HG03354 (cell line): ENCODE measurements around the gene TSPAN18.
A peak's percentile ranks its signal among the peaks of the same experiment; 100 is the strongest.

Source experiments
- ATAC-seq: cut with Tn5 transposase; IDR thresholded peaks from one replicate; pipeline ENCODE4 v1.9.1; 2021; ENCODE audit warnings: mild to moderate bottlenecking; ENCODE audit not compliant: unreplicated experiment, poor library complexity, severe bottlenecking

TSPAN18 gene

DNA sequence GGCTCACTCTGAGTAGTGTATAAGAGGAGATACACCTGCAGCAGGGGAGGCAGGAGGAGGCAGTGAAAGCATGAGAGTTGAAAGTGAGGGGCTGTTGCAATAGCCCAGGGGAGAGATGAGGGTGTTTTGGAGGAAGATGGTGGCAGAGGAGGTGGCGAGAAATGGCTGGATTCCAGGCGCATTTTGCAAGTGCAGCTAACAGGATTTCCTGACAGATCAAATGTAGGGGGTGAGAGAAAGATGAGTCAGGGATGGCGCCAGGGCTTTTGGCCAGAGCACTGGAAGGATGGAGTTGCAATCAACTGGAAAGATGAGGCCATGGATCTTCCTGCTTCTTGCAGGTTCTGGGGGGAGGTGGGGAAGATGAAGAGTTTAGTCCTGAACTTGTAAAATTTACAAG, 16.8 kb upstream of the TSPAN18 start:
- ATAC-seq, result no peak

DNA sequence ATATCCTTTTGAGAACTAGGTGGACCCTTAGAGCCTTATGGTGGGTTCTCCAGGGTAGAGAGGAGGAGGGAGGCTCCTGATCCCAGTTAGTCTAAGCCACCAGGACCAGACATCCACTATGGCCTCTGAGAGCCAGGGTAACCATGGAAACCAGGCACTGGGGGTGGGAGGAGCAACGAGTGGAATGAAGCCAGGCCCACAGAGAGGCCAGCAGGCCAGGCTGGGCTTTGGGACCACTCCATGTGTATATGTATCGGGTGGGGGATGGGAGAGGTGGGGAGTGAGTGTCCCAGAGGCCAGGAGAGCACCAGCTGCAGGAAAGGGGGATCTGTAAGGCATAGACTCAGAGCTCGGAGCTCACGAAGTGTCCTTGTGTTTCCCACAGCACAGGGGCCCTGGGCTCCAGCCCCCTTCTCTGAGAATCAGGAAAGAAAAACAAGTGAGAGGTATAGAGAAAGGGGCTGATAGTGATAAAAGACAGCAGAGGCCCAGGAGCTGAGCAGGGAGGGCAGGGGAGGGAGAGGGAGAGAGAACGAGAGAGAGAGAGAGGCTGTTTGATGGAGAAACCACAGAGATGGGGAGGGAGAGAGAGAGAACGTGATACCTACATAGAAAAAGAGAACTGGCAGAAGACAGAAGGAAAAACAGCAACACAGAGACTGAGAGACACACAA, 15.5 kb upstream of the TSPAN18 start:
- no peak for ATAC-seq

DNA sequence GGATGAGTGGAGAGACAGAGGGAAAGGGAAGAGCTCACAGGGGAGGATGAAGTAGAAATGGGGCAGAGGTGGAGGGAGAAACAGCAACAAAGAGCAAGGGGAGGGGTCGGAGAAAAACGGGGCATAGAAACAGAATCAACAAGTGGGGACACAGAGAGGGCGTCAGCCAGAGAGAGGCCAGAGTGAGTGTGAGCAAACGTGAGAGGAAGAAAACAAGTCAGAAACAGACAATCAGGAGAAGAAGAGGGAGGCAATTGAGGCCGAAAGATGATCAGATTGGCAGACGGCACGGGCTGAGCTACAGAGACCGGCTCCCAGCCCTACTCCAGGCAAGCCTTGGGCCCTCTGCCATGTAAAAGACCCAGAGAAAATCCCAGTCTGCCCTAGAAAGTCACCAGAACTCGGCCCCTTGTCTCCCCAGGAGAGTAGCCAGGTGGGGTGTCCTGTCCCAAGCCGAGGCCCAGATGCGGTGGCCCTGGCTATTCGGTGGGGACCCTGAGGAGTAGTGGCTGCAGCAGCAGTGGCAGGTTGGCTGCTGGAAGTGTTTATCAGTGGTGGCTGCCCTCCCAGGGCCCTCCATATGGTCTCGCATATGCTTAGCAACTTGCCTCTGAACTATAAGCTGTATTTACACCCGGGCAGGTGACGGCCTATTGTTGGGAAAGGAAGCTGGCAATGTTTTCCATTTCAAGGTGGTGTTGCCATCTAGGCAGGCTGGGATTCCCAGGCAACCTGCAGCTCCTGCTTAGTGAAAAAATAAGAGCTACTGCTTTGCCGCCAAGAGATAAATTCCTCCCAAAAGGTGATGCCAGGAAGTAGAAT, 14.8 kb upstream of the TSPAN18 start:
- no peak for ATAC-seq

DNA sequence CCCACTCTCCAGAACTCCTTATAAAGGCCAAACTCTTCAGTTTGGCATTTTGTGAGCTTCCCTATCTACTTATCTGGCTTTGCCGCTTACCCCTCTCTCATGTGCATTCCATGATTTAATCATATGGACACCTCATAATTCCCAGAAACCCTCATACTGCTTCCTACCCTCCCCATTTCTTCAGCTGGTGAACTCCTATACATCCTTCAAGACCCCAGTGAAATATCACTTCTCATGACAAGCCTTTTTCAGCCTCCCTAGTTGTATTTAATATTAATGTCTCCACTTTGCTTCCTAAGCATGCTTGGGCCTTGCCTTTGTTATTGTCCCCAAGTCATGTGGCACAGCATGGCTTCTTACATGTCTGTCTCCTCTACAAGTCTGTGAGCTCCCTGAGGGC, 13.7 kb upstream of the TSPAN18 start:
- ATAC-seq, result no peak

DNA sequence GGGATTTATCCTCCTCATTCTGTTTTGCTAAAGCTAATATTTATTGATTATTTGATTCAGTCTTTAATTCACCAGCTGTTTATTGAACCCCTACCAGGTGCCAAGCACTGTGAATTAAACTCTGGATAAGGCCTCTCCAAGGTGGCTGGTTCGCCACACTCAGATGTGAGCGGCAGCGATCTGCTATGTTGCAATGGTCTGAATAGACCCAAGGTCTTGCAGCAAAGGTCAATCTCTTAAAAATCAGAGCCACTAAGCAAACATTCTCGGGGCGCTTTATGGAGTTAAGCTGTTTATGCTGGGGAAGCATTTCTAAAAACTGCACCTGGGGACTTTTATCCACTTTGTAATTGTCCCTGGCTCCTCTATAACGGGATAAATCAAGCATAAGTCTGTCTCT, 10.5 kb upstream of the TSPAN18 start:
- ATAC-seq, result no peak

DNA sequence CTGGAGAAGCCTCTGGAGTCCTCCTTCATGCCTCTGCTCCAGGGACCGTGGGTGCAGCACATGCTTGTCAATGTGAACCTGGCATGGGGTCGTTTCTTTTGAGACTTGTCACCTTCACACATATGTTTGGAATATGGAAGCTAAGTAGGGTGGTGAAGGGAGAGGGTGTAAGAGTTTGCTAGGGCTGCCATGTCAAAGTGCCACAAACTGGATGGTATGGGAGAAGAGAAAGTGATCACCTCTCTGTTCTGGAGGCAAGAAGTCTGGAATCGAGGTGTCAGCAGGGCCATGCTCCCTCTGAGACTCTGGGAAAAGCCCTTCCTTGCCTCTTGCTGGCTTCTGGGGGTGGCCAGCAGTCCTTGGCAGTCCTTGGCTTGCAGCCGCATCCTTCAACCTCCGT, 8.7 kb upstream of the TSPAN18 start:
- no peak for ATAC-seq

DNA sequence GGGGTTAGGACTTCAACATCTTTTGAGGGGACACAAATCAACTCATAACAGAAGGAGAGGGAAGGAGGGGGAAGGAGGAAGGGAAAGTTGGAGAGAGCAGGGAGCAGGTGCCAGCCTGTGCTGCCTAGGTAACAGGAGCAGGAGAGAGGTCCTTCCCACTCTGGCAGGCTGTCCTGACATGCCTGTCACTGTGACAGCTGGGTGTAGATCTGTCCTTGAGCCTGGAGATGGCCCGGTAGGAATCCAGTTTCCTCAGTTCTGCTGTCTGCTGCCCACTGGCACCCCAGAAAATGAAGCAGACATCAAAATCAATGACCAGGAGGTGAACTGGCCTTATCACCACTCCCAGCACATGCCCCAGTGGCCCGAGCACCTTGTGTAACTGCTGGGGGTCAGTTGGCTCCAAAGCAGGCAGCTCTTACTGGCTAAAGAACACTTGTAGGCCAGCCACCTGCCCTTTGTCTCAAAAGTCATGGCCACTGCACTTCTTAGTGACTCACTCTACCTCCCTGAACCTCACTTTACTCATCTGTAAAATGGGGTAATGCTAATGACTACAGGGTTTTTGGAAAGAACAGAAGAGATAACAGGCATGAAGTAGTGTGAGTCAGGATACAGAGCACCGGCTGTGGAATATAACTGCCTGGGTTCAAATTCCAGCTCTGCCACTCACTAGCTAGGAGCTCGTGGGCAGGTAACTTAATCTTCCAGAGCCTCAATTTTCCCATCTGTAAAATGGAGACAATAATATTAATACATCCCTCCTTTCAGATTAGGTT, 8.0 kb upstream of the TSPAN18 start:
- ATAC-seq, result no peak

DNA sequence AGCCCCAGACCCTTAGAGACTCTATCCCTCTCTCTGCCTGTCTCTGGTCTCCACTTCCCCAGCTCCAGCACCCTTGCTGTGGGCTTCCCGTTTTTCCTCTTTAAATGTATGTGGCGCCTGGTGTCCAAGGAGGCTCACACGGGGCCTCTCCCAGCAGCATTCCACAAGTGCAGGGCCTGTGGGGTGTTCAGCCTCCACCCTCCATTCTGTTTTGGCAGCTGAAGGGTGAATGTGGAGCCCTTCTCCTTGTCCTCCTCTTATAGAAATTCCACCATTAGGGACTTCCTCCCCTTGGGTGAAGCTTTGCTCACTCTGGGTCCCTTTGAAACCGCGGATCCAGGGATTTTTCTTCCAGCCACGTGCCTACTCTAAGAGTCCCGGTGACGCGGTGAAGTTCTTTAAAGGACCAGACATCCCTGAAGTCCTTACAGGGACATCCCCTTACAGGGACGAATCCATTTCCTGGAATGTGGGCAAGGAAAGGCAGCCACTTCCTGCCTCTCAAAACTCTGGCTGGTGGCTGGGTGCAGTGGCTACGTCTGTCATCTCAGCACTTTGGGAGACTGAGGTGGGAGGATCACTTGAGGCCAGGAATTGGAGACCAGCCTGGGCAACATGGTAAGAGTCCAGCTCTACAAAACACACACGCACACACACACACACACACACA, 1.6 kb upstream of the TSPAN18 start:
- ATAC-seq, result no peak

DNA sequence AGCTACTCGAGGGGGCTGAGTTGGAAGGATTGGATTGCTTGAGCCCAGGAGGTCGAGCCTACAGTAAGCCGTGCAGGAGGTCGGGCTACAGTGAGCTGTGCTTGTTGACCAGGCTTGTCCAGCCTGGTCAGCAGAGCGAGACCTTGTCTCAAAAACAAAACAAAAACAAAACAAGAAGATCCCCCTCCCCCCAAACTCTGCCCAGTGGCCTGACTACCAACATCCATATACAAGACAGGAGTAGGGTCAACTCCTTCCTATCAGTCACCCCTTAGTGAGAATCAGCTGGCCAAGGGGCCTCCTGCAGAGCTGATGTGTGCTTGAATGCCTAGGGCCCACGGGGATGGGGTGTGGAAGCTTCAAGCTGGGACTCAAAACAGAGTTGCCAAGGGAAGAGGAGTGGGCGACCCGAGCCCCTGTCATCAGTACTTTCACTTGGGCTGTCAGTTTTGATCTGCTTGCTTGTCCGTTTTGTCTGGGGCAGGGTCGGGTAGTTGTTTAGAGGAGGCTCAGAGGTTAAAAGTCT, 942 bp upstream of the TSPAN18 start:
- ATAC-seq, result no peak

DNA sequence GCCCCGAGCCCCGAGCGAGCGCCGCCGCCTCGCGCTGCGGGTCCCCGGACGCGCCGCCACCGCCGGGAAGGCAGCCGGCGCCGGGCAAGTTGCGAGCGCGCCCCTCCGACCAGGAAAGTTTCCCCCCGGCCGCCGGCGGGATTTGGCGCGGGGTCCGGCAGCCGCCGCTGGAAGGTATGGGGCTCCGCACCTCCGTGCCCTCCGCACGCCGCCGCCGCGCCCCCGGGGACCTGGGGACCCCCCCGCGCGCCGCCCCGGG, 281 bp downstream of the TSPAN18 start:
- no peak for ATAC-seq

DNA sequence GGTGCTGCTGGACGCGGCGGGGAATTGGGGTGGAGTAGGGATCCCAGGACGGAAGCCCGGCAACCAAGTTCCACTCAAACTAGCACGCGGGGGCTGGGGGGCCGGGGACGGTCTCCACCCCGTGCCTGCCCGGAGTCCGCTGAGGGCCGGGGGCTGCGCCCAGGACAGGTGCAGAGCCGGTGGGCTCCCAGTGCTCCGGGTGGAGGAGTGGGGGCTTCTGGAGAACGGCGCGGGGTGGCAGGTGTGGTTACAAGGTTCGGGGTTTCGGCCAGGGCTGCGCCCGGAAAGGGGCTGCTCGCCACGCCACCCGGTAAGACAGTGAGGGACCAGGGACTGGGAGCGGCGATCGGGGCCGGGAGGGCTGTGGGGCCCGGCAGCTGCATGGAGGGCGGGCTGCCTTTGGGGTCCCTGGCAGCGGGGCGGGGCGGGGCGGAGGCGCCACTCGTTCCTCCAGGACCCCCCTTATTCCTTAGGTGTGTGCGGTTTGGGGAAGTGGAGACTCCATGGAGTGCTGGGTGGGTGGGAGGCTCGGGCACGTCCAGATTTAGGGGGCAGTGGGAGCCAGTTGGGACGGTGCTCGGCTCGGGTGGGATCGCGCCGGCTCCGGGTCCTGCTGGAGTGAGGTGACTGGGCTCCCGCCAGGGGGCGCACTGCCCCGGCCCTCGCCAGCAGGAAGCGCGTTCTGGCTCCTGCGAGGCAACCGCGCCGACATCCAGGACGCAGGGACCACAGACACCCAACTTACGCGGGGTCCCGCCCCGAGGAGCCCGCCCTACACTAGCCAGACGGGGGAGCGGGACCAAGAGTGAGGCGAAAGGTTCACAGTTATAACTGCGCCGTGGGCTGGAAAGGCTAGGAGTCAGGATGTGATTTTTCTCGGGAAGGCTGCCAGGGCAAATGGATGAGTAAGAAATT, 868 bp downstream of the TSPAN18 start:
- peak; percentile 68 for ATAC-seq

DNA sequence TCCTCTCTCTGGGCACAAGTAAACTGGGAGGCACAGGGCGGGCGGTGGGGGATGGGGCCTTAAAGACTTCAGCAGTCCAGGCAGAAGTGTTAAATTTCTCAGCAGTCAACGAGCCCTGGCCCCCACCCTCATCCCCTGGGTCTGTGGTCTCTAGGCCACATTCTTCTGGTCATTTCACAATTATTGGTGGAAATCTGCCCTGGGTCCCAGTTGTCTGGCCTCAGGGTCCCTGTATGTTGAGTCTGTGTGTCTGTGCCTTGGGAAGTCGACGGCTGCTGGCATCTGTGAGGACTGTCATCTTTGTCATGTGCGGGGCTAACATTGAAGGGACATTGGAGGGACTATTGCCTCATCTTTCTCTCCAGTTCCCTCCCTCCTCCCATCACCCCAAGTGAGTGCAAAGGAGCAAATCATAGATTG, 1.7 kb downstream of the TSPAN18 start:
- no peak for ATAC-seq

DNA sequence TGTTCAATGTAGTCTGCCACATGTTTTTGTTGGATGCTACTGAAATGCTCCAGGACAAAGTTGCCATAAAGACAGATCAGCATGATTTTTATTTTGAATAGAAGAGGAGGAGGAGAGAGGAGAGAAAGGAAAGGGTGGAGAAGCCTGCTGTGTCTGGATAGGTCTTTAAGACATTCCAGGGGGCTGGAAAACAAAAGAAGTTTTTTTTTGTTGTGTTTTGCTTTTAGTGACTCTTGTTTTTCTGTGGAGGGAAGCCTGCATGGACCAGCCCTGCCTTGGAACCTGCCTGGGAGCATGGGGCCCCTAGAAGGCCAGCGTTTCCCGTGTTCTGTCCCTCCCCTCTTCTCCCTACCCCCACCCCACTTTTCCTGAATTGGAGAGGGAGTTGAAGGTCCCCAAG, 2.3 kb downstream of the TSPAN18 start:
- no peak for ATAC-seq

DNA sequence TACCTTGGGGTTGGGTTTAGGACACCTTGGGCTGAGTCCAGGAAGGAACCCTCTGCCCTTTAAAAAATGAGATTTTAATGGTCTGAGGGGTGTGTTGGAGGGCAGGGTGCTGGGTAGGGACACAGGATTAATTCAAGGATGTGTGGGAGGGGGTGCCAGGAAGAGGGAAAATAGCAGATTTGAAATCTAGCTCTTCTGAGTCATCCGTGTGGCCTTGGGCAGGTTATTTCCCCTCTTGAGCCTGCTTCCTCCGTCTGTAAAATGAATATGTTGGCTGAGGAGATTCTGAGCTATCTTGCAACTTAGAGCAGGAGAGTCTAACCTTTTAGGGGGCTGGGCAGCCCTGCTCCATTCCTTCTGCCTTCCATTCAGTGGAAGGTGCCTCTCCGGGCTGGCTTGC, 3.0 kb downstream of the TSPAN18 start:
- ATAC-seq, result no peak

DNA sequence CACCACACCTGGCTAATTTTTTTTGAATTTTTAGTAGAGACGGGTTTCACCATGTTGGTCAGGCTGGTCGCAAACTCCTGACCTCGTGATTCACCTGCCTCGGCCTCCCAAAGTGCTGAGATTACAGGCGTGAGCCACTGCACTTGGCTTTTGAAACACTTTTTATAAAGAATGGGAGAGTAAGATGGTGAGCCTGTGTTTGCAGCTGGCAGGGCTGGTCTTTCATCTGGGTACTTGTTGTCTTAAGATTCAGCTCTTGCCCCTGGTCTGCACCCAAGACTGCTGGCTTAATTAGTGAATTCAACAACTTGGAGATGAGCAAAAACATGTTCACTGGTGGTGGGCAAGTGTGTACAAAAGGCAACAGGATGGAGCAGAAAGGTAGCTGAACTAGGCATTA, 4.0 kb downstream of the TSPAN18 start:
- no peak for ATAC-seq

DNA sequence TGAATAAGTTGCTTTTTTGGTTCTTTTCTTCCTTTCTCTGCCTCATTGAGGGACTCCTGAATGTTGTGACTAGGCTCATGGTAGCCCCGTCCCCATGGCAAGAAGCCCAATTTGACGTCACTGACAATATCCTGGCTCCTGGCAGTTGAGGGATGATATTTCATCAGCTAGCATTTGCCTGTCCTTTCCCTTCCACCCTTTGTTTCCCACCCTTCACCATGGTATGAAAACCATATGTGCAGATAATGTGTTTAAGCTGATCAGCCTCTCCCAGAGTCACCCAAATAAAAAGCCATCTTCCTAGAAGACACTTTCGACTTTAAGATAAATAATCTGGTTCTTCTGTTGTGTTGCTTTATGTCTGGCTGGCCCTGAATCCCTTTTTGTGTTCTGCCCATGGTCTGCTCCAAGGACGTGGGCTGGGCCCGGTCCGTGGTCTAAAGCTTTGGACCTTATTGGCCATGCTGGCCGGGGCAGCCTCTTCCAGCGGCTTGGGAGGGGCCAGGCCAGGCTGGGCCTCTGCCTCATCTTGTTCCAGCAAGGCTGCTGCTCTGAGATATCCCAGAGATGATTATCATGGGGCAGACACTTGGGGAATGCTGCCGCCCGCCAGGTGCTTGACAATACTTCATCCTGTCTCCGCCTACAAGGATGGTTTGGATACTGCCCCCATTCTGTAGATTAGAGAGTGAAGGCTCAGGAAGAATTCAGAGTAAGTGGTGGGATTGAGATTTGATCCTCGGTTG, 5.1 kb downstream of the TSPAN18 start:
- ATAC-seq, result no peak

DNA sequence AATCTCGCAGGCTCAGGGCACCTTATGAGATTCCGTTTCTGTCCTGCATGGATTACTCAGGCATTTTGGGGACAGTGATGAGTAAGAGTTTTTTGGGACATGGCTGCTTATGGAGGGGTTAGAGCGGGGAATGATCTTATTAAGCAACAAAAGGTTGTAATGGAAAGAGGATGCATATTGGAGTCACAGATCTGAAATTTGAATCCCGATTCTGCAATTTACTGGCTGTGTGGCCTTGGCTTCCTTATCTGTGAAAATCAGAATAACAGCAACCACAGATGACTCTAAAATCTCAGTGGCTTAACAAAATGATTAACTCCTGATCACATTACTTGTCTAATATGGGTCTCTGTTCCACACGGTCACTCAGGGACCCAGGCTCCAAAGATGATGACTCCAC, 5.8 kb downstream of the TSPAN18 start:
- ATAC-seq, result no peak

DNA sequence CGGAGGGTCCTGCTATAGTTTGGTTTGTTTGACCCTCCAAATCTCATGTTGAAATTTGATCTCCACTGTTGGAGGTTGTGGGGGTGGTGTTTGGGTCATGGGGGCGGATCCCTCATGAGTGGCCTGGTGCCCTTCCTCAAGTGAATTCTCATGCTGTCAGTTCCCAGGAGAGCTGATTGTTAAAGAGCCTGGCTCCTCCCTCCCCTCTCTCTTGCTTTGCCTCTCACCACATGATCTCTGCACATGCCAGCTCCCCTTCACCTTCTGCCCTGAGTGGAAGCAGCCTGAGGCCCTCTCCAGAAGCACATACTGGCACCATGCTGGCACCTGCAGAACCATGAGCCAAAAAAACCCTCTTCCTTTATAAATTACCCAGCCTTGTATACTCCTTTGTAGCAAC, 7.1 kb downstream of the TSPAN18 start:
- ATAC-seq, result no peak
